ENCODE data around the gene FAM186B. TPM values are rescaled to one million over a fixed set of nuclear protein-coding genes. Genes with fewer than 3 reads are reported as not detected.
A peak's percentile ranks its signal among the peaks of the same experiment; 100 is the strongest.

FAM186B gene
- total and polyA plus RNA-seq, 2 of the 13 experiments (the other 11 are each of a cell fraction or from before 2014, with no cell fraction given) = 0.07 to 0.20 TPM

DNA sequence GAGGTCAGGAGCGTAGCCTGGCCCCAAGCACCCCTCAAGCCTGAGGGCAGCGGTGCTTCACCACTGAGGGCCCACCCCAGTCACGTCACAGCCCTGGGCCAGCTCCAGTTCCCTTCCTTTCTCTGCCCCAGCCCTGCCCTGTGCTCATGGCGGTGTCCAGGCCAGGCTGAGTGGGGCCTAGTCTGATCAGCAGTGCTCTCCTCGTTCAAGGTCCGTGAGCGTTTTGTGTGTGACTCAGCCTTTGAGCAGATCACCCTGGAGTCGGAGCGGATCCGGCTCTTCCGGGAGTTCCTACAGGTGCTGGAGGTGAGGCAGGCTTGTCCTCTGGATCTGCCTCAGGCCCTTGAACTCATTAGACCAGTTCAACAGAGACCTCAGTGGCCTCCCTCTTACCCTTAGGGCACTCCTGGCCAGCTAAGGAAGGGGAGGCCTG is 36.9 kb upstream of the FAM186B start (continued):
- TF ChIP-seq PHF5A (CRISPR knock-in tag; IDR thresholded peaks at IDR 0.05; ENCODE audit: low read depth, unreplicated experiment) (peak; percentile 75), ZNF577 (CRISPR knock-in tag; IDR thresholded peaks at IDR 0.05; ENCODE audit: borderline replicate concordance, low read depth) (no peak), MED13 (CRISPR knock-in tag; IDR thresholded peaks at IDR 0.05) (no peak), ZMYM2 (CRISPR knock-in tag; IDR thresholded peaks at IDR 0.05) (no peak), ZNF724P (CRISPR knock-in tag; IDR thresholded peaks at IDR 0.05; ENCODE audit: borderline replicate concordance) (no peak), JUND (CRISPR knock-in tag; IDR thresholded peaks at IDR 0.05) (peak; percentile 77; the same call in 1 of the 2 replicates), ZNF12 (CRISPR knock-in tag; IDR thresholded peaks at IDR 0.05) (no peak), SKI (IDR thresholded peaks at IDR 0.05; ENCODE audit: partially characterized antibody) (no peak), ZFP1 (CRISPR knock-in tag; IDR thresholded peaks at IDR 0.05) (no peak), ZNF782 (CRISPR knock-in tag; IDR thresholded peaks at IDR 0.05; ENCODE audit: borderline replicate concordance) (no peak), CBX1 (IDR thresholded peaks at IDR 0.05; ENCODE audit: low read depth) (no peak), ZSCAN29 (CRISPR knock-in tag; conservative IDR thresholded peaks at IDR 0.05) (no peak), MYC (CRISPR knock-in tag; IDR thresholded peaks at IDR 0.05; ENCODE audit: borderline replicate concordance) (peak; percentile 82), SP5 (CRISPR knock-in tag; IDR thresholded peaks at IDR 0.05; ENCODE audit: borderline replicate concordance, low read depth) (no peak), KDM5B (CRISPR knock-in tag; IDR thresholded peaks at IDR 0.05; ENCODE audit: borderline replicate concordance) (peak; percentile 28; the same call in 1 of the 2 replicates), SIN3B (IDR thresholded peaks at IDR 0.05; ENCODE audit: low read length) (no peak), GATAD2A (CRISPR knock-in tag; IDR thresholded peaks at IDR 0.05) (peak; percentile 73), RAD51 (IDR thresholded peaks at IDR 0.05; ENCODE audit: borderline replicate concordance) (no peak), RAD21 (CRISPR knock-in tag; IDR thresholded peaks at IDR 0.05) (peak; percentile 57)
- TF ChIP-seq, protein P1, sequence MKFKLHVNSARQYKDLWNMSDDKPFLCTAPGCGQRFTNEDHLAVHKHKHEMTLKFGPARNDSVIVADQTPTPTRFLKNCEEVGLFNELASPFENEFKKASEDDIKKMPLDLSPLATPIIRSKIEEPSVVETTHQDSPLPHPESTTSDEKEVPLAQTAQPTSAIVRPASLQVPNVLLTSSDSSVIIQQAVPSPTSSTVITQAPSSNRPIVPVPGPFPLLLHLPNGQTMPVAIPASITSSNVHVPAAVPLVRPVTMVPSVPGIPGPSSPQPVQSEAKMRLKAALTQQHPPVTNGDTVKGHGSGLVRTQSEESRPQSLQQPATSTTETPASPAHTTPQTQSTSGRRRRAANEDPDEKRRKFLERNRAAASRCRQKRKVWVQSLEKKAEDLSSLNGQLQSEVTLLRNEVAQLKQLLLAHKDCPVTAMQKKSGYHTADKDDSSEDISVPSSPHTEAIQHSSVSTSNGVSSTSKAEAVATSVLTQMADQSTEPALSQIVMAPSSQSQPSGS (CRISPR knock-in tag; IDR thresholded peaks at IDR 0.05) = no peak
- TF ChIP-seq, protein P2, sequence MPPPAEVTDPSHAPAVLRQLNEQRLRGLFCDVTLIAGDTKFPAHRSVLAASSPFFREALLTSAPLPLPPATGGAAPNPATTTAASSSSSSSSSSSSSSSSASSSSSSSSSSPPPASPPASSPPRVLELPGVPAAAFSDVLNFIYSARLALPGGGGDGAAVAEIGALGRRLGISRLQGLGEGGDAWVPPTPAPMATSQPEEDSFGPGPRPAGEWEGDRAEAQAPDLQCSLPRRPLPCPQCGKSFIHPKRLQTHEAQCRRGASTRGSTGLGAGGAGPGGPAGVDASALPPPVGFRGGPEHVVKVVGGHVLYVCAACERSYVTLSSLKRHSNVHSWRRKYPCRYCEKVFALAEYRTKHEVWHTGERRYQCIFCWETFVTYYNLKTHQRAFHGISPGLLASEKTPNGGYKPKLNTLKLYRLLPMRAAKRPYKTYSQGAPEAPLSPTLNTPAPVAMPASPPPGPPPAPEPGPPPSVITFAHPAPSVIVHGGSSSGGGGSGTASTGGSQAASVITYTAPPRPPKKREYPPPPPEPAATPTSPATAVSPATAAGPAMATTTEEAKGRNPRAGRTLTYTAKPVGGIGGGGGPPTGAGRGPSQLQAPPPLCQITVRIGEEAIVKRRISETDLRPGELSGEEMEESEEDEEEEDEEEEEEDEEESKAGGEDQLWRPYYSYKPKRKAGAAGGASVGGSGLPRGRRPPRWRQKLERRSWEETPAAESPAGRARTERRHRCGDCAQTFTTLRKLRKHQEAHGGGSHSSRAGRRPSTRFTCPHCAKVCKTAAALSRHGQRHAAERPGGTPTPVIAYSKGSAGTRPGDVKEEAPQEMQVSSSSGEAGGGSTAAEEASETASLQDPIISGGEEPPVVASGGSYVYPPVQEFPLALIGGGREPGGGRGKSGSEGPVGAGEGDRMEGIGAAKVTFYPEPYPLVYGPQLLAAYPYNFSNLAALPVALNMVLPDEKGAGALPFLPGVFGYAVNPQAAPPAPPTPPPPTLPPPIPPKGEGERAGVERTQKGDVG (CRISPR knock-in tag; IDR thresholded peaks at IDR 0.05; ENCODE audit: borderline replicate concordance) = peak; percentile 47; the same call in 1 of the 2 replicates
- TF ChIP-seq, protein P3, sequence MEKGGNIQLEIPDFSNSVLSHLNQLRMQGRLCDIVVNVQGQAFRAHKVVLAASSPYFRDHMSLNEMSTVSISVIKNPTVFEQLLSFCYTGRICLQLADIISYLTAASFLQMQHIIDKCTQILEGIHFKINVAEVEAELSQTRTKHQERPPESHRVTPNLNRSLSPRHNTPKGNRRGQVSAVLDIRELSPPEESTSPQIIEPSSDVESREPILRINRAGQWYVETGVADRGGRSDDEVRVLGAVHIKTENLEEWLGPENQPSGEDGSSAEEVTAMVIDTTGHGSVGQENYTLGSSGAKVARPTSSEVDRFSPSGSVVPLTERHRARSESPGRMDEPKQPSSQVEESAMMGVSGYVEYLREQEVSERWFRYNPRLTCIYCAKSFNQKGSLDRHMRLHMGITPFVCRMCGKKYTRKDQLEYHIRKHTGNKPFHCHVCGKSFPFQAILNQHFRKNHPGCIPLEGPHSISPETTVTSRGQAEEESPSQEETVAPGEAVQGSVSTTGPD (CRISPR knock-in tag; IDR thresholded peaks at IDR 0.05) = no peak
- TF ChIP-seq, protein P4, sequence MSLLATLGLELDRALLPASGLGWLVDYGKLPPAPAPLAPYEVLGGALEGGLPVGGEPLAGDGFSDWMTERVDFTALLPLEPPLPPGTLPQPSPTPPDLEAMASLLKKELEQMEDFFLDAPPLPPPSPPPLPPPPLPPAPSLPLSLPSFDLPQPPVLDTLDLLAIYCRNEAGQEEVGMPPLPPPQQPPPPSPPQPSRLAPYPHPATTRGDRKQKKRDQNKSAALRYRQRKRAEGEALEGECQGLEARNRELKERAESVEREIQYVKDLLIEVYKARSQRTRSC (CRISPR knock-in tag; IDR thresholded peaks at IDR 0.05; ENCODE audit: low read depth) = no peak
- TF ChIP-seq, protein P5, sequence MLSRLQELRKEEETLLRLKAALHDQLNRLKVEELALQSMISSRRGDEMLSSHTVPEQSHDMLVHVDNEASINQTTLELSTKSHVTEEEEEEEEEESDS (CRISPR knock-in tag; IDR thresholded peaks at IDR 0.05; ENCODE audit: borderline replicate concordance) = no peak
- TF ChIP-seq, protein P6, sequence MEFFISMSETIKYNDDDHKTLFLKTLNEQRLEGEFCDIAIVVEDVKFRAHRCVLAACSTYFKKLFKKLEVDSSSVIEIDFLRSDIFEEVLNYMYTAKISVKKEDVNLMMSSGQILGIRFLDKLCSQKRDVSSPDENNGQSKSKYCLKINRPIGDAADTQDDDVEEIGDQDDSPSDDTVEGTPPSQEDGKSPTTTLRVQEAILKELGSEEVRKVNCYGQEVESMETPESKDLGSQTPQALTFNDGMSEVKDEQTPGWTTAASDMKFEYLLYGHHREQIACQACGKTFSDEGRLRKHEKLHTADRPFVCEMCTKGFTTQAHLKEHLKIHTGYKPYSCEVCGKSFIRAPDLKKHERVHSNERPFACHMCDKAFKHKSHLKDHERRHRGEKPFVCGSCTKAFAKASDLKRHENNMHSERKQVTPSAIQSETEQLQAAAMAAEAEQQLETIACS (CRISPR knock-in tag; IDR thresholded peaks at IDR 0.05) = no peak
